CD4-positive, alpha-beta T cell (primary cell): ENCODE measurements around the gene SLC50A1. TPM values are rescaled to one million over a fixed set of nuclear protein-coding genes. Genes with fewer than 3 reads are reported as not detected.

Source experiments
- ATAC-seq: fragments of 200-7000 bp; cut with Tn5 transposase; one replicate; pipeline ENCODE4 v1.10.0; 2022; ENCODE audit warnings: mild to moderate bottlenecking; ENCODE audit not compliant: poor library complexity
- CTCF ChIA-PET: fragments of 350-600 bp; sonication (Branson Sonifier 250); formaldehyde crosslinking; loops from one replicate; lab custom pipeline; 2021; ENCODE audit warnings: antibody characterized with exemption, inconsistent platforms; lab: Charles Lee
- POLR2A ChIA-PET: fragments of 350-600 bp; sonication (Branson Sonifier 250); formaldehyde crosslinking; loops from one replicate; lab custom pipeline; 2021; ENCODE audit warnings: antibody characterized with exemption, inconsistent platforms; lab: Charles Lee
- DNase-seq, 14 experiments: peaks; one replicate each; pipeline ENCODE4 v3.0.0-alpha.2; 2013 to 2020; ENCODE audit warnings: mixed read lengths in 2 of 14
- H3K27ac ChIP-seq, 2 donors: one replicate each; pipeline versions ENCODE4 v1.5.1 to v1.7.0; 2013; ENCODE audit warnings: low read length in 2 of 2, low read depth in 1 of 2, mild to moderate bottlenecking in 1 of 2
- H3K27me3 ChIP-seq, 2 experiments: 1 replicate in 1 of 2; 2 replicates in 1 of 2; pipeline versions ENCODE4 v1.6.1 to v1.7.0; 2013; ENCODE audit warnings: low read length in 2 of 2, control low read depth in 1 of 2, mild to moderate bottlenecking in 1 of 2, moderate library complexity in 1 of 2; ENCODE audit not compliant: insufficient read depth in 2 of 2, control insufficient read depth in 1 of 2
- H3K36me3 ChIP-seq: one replicate; pipeline ENCODE4 v1.6.1; 2013; ENCODE audit warnings: low read length, control low read depth; ENCODE audit not compliant: insufficient read depth
- H3K4me1 ChIP-seq: one replicate; pipeline ENCODE4 v1.6.1; 2013; ENCODE audit warnings: low read length, control low read depth; ENCODE audit not compliant: insufficient read depth
- H3K4me3 ChIP-seq: one replicate; pipeline ENCODE4 v1.5.1; 2013; ENCODE audit warnings: mild to moderate bottlenecking, low read length, moderate library complexity
- H3K9me3 ChIP-seq, 2 experiments: 1 replicate in 1 of 2; 2 replicates in 1 of 2; pipeline versions ENCODE4 v1.6.1 to v1.7.0; 2013; ENCODE audit warnings: low read length in 2 of 2, mild to moderate bottlenecking in 2 of 2, control low read depth in 1 of 2, moderate library complexity in 1 of 2; ENCODE audit not compliant: control insufficient read depth in 1 of 2, insufficient read depth in 1 of 2
- H3K27ac Mint-ChIP-seq: one replicate; pipeline ENCODE4 v1.8.0; 2020; ENCODE audit warnings: mixed read lengths
- H3K27me3 Mint-ChIP-seq: one replicate; pipeline ENCODE4 v1.8.0; 2021; ENCODE audit warnings: mixed read lengths
- H3K36me3 Mint-ChIP-seq: one replicate; pipeline ENCODE4 v1.8.0; 2021; ENCODE audit warnings: low read depth, mixed read lengths
- H3K4me1 Mint-ChIP-seq: one replicate; pipeline ENCODE4 v1.8.0; 2021; ENCODE audit warnings: low read depth, mixed read lengths
- H3K4me3 Mint-ChIP-seq: one replicate; pipeline ENCODE4 v1.8.0; 2020; ENCODE audit warnings: mild to moderate bottlenecking, mixed read lengths
- H3K9me3 Mint-ChIP-seq: one replicate; pipeline ENCODE4 v1.8.0; 2020; ENCODE audit warnings: mixed read lengths
- intact Hi-C, 2 experiments: fragments of 100-400 bp; cut with DNase I in 1 of 2; cut with micrococcal nuclease in 1 of 2; formaldehyde crosslinking; loops; one replicate each; pipeline versions ENCODE4 v1.15.1 to v1.9.0; 2023 to 2025; cut with DNase I, micrococcal nuclease
- total RNA-seq, 174 experiments: library from RNA in 2 of 174; stranded (reverse) in 2 of 174; gene quantifications; one replicate each; pipeline ENCODE4 v1.2.3 and lab custom pipeline; 2021 to 2026
- TF ChIP-seq, protein P1 (sequence below): fragments of 200-600 bp; IDR thresholded peaks from one replicate; pipeline ENCODE4 v1.8.0; 2022; ENCODE audit warnings: antibody characterized with exemption, mild to moderate bottlenecking

Gene SLC50A1
- total RNA-seq, 2 experiments from 2014 or later, result 10.2 to 12.5 TPM

DNA sequence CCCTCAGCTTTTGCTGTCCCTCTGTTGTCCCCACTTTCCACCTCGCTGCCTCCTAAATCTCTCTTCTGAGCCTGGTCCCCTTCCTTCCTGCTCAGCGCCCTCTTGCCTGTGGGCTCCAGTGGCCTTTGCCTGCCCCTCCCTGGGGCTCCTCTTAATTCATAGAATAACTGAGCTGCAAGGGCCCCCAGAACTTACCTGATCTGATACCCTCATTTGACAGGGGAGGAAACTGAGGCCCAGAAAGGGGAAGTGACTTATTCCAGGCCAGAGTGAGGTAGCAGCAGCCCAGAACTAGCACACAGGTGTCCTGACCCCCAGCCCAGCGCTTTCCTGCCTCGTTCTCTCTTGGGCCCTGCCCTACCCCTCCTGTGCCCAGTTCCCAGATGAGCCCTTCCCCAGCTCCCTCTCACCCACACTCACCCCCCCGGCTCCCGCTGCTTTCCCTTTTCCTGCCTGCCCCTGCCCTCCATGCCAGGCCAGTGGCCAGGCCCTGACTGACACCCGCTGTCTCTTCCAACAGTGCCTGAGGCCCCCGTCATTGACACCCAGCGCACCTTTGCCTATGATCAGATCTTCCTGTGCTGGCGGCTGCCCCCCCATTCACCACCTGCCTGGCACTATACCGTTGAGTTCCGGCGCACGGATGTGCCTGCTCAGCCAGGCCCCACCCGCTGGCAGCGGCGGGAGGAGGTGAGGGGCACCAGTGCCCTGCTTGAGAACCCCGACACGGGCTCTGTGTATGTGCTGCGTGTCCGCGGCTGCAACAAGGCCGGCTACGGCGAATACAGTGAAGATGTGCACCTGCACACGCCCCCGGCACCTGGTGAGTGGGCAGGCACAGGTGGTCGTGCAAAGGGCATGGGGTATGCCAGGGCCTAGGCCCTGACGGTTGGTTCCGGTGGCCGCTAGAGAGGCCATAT lies 43.7 kb downstream of the SLC50A1 start:
- TF ChIP-seq, protein P1, sequence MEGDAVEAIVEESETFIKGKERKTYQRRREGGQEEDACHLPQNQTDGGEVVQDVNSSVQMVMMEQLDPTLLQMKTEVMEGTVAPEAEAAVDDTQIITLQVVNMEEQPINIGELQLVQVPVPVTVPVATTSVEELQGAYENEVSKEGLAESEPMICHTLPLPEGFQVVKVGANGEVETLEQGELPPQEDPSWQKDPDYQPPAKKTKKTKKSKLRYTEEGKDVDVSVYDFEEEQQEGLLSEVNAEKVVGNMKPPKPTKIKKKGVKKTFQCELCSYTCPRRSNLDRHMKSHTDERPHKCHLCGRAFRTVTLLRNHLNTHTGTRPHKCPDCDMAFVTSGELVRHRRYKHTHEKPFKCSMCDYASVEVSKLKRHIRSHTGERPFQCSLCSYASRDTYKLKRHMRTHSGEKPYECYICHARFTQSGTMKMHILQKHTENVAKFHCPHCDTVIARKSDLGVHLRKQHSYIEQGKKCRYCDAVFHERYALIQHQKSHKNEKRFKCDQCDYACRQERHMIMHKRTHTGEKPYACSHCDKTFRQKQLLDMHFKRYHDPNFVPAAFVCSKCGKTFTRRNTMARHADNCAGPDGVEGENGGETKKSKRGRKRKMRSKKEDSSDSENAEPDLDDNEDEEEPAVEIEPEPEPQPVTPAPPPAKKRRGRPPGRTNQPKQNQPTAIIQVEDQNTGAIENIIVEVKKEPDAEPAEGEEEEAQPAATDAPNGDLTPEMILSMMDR, result no peak
- ATAC-seq (no peak), DNase-seq (peak in 3 of 14 experiments; percentile 2 to 24 (median 21))
- H3K27ac Mint-ChIP-seq, result no peak overlapping the region
- no peak overlapping the region for H3K4me3 ChIP-seq
- H3K9me3 ChIP-seq, result no peaks in the 10 kb centered on the region
- no peak overlapping the region for H3K4me3 Mint-ChIP-seq
- H3K9me3 Mint-ChIP-seq, result no peaks in the 10 kb centered on the region
- peaks cover 29% of the 10 kb centered on the region for H3K4me1 ChIP-seq
- ChIA-PET POLR2A (interaction anchor here (0.9 kb wide), 1 partner anchor 14 kb away, joined by 3 read pairs; no protein-coding TSS in a partner anchor), CTCF (no interaction called here)
- peaks cover 36% of the 10 kb centered on the region for H3K36me3 Mint-ChIP-seq
- H3K36me3 ChIP-seq, result peaks cover 46% of the 10 kb centered on the region
- no peaks in the 10 kb centered on the region for H3K27me3 ChIP-seq
- H3K27ac ChIP-seq, result no peak overlapping the region
- intact Hi-C loops, result loop anchor here (5.0 kb wide), 2 partner anchors 63 to 143 kb away; partner anchors contain the start of gene RUSC1 (in 1 of the 2)
- H3K4me1 Mint-ChIP-seq, result peaks cover 22% of the 10 kb centered on the region
- no peaks in the 10 kb centered on the region for H3K27me3 Mint-ChIP-seq

DNA sequence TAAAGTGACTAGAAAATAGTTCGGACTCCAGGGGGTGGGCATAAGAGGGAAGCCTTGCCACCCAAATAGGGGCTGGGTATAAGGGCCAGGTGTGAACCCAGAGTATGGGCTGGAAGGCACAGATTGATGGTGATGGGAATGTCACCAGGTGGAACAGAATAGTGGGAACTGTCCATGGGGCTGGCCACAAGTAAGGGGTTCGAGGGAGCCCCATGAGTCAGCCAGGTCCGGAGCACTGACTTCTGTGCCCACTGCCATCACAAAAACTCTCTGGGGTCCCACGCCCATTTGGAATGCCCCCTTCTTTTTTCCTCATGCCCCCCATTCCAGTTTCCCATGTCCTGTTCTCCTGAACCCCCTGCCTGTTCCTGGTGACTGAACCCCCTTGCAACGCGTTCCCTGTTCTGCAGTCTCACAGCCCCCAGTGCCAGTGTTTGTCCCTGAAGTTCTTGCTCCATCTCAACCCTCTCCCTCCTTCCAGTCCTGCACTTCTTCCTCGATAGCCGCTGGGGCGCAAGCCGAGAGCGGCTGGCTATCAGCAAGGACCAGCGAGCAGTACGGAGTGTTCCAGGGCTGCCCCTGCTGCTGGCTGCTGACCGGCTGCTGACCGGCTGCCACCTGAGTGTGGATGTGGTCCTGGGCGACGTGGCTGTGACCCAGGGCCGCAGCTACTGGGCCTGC lies 45.9 kb downstream of the SLC50A1 start:
- no peaks in the 10 kb centered on the region for H3K9me3 Mint-ChIP-seq
- H3K4me3 Mint-ChIP-seq, result no peak overlapping the region
- TF ChIP-seq, protein P1, result no peak
- H3K27ac ChIP-seq, result no peak overlapping the region
- intact Hi-C loops, result no loop called here
- H3K36me3 ChIP-seq, result peaks cover 49% of the 10 kb centered on the region
- no peaks in the 10 kb centered on the region for H3K9me3 ChIP-seq
- peaks cover 5% of the 10 kb centered on the region for H3K4me1 Mint-ChIP-seq
- peaks cover 33% of the 10 kb centered on the region for H3K36me3 Mint-ChIP-seq
- no peaks in the 10 kb centered on the region for H3K27me3 ChIP-seq
- DNase-seq (no peak), ATAC-seq (no peak)
- no peaks in the 10 kb centered on the region for H3K27me3 Mint-ChIP-seq
- H3K4me1 ChIP-seq, result peaks cover 8% of the 10 kb centered on the region
- ChIA-PET CTCF (no interaction called here), POLR2A (no interaction called here)
- no peak overlapping the region for H3K27ac Mint-ChIP-seq
- no peak overlapping the region for H3K4me3 ChIP-seq

DNA sequence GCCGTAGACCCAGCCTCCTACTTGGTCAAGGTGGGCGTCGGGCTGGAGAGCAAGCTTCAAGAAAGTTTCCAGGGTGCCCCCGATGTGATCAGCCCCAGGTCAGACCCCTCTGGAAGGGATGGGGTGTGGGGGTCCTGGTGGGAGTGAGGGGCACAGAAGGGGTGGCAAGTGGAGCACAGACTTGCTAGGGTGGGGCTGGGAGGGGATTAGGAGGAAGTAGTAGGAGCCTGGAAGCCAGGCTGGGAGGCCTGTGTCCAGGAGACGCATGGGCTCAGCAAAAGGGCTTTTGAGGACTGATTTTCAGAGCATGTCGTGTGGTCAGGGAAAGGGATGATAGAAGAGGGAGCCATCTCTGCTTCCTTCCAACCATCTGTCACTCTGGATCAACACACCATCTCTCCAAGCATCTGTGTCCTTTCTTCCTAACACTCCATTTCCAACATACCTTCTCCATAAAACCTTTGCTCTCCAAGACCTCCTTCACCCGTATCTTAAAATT lies 46.4 kb downstream of the SLC50A1 start:
- Mint-ChIP-seq H3K4me3 (no peak overlapping the region), H3K4me1 (no peaks in the 10 kb centered on the region), H3K27ac (no peak overlapping the region), H3K9me3 (no peaks in the 10 kb centered on the region), H3K36me3 (peaks cover 30% of the 10 kb centered on the region), H3K27me3 (no peaks in the 10 kb centered on the region)
- TF ChIP-seq, protein P1, result no peak
- no peak overlapping the region for H3K27ac ChIP-seq
- H3K4me3 ChIP-seq, result no peak overlapping the region
- ChIA-PET CTCF (no interaction called here), POLR2A (no interaction called here)
- no peak for DNase-seq
- H3K4me1 ChIP-seq, result peaks cover 2% of the 10 kb centered on the region
- H3K9me3 ChIP-seq, result no peaks in the 10 kb centered on the region
- peaks cover 45% of the 10 kb centered on the region for H3K36me3 ChIP-seq
- ATAC-seq, result no peak
- intact Hi-C loops, result no loop called here
- no peaks in the 10 kb centered on the region for H3K27me3 ChIP-seq
